Measurements from ENCODE around the gene CHST15. TPM values are rescaled to one million over a fixed set of nuclear protein-coding genes. Genes with fewer than 3 reads are reported as not detected.

Gene CHST15
- total and polyA plus RNA-seq, 2 of the 13 experiments (the other 11 are each of a cell fraction or from before 2014, with no cell fraction given): 1.4 to 94.7 TPM

DNA sequence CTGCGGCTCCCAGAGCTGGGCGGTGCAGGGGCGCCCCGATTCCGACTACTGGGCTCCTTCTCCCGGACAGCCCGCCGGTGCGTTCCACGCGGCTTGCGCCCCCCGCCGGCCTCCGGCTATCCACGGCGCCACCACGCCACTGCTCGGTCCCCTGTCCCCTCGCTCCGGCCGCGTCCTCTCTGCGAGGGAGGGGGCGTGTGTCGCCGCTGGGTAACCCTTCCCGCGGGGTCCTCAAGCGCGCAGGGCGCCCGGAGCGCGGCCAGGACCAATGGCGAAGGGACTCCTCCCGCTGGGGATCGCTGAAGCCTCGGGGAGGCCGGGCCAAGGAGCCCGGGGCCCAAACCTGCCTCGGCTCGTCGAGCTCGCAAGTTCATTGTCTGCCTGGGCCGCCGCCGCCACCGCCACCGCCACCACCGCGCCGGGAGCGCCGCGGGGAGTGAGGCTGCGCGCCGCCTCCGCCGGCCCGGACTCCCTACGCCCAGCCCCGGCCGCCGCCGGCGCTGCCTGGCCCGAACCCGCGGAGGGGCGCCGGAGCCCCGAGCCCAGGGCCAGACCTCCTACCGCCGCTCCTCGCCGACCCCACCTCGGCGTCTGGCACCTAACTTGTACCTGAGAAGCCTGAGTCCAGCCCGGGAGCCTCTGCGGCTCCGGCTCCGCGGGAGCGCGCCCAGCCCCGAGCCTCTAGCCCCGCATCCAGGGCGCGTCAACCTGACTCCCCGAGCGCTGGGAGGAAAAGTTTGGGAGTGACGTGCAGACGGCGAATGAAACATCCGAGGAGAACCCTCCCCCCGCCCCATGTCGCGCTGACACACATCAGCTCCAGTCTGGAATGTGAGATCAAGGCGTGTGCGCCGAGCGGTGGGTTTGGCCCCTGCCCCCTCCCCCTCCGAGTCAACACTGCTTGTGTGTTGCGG lies at the start of gene CHST15 (continued):
- TF ChIP-seq, protein P1, sequence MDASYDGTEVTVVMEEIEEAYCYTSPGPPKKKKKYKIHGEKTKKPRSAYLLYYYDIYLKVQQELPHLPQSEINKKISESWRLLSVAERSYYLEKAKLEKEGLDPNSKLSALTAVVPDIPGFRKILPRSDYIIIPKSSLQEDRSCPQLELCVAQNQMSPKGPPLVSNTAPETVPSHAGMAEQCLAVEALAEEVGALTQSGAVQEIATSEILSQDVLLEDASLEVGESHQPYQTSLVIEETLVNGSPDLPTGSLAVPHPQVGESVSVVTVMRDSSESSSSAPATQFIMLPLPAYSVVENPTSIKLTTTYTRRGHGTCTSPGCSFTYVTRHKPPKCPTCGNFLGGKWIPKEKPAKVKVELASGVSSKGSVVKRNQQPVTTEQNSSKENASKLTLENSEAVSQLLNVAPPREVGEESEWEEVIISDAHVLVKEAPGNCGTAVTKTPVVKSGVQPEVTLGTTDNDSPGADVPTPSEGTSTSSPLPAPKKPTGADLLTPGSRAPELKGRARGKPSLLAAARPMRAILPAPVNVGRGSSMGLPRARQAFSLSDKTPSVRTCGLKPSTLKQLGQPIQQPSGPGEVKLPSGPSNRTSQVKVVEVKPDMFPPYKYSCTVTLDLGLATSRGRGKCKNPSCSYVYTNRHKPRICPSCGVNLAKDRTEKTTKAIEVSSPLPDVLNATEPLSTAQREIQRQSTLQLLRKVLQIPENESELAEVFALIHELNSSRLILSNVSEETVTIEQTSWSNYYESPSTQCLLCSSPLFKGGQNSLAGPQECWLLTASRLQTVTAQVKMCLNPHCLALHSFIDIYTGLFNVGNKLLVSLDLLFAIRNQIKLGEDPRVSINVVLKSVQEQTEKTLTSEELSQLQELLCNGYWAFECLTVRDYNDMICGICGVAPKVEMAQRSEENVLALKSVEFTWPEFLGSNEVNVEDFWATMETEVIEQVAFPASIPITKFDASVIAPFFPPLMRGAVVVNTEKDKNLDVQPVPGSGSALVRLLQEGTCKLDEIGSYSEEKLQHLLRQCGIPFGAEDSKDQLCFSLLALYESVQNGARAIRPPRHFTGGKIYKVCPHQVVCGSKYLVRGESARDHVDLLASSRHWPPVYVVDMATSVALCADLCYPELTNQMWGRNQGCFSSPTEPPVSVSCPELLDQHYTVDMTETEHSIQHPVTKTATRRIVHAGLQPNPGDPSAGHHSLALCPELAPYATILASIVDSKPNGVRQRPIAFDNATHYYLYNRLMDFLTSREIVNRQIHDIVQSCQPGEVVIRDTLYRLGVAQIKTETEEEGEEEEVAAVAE (CRISPR knock-in tag; IDR thresholded peaks at IDR 0.05; ENCODE audit: borderline replicate concordance): no peak
- TF ChIP-seq MEIS1 (CRISPR knock-in tag; IDR thresholded peaks at IDR 0.05; ENCODE audit: borderline replicate concordance) (0 out of 2 replicates have a peak, but pooled peaks have one; percentile 23), ZNF264 (CRISPR knock-in tag; IDR thresholded peaks at IDR 0.05) (no peak), RFX1 (IDR thresholded peaks at IDR 0.05) (no peak), CREB1 (IDR thresholded peaks at IDR 0.05) (peak; percentile 63; the same call in 1 of the 2 replicates), CREB1 (CRISPR knock-in tag; IDR thresholded peaks at IDR 0.05) (no peak), ZNF367 (CRISPR knock-in tag; IDR thresholded peaks at IDR 0.05; ENCODE audit: borderline replicate concordance) (no peak), NR2C2 (CRISPR knock-in tag; IDR thresholded peaks at IDR 0.05; ENCODE audit: borderline replicate concordance) (no peak), SALL2 (CRISPR knock-in tag; IDR thresholded peaks at IDR 0.05) (no peak; the same call in 1 of the 2 replicates), ZNF614 (CRISPR knock-in tag; IDR thresholded peaks at IDR 0.05; ENCODE audit: borderline replicate concordance) (no peak), ZFP37 (CRISPR knock-in tag; IDR thresholded peaks at IDR 0.05; ENCODE audit: borderline replicate concordance) (no peak), KLF16 (CRISPR knock-in tag; IDR thresholded peaks at IDR 0.05) (no peak), CCAR2 (optimal IDR thresholded peaks at IDR 0.05; ENCODE audit: low read depth, low read length) (no peak), CHCHD3 (CRISPR knock-in tag; IDR thresholded peaks at IDR 0.05) (no peak), FOXA1 (IDR thresholded peaks at IDR 0.05) (no peak), FOXA1 (CRISPR knock-in tag; IDR thresholded peaks at IDR 0.05) (peak; percentile 80), HDAC1 (CRISPR knock-in tag; IDR thresholded peaks at IDR 0.05) (0 out of 2 replicates have a peak, but pooled peaks have one; percentile 38), HCFC1 (IDR thresholded peaks at IDR 0.05; ENCODE audit: low read depth, low read length) (no peak), NFATC3 (CRISPR knock-in tag; IDR thresholded peaks at IDR 0.05) (no peak), EZH2 (conservative IDR thresholded peaks at IDR 0.05; ENCODE audit: low read depth, low read length) (no peak)
- TF ChIP-seq, protein P2, sequence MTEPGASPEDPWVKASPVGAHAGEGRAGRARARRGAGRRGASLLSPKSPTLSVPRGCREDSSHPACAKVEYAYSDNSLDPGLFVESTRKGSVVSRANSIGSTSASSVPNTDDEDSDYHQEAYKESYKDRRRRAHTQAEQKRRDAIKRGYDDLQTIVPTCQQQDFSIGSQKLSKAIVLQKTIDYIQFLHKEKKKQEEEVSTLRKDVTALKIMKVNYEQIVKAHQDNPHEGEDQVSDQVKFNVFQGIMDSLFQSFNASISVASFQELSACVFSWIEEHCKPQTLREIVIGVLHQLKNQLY (CRISPR knock-in tag; IDR thresholded peaks at IDR 0.05): no peak
- TF ChIP-seq, protein P3, sequence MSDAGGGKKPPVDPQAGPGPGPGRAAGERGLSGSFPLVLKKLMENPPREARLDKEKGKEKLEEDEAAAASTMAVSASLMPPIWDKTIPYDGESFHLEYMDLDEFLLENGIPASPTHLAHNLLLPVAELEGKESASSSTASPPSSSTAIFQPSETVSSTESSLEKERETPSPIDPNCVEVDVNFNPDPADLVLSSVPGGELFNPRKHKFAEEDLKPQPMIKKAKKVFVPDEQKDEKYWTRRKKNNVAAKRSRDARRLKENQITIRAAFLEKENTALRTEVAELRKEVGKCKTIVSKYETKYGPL (CRISPR knock-in tag; IDR thresholded peaks at IDR 0.05): no peak
- TF ChIP-seq, protein P4, sequence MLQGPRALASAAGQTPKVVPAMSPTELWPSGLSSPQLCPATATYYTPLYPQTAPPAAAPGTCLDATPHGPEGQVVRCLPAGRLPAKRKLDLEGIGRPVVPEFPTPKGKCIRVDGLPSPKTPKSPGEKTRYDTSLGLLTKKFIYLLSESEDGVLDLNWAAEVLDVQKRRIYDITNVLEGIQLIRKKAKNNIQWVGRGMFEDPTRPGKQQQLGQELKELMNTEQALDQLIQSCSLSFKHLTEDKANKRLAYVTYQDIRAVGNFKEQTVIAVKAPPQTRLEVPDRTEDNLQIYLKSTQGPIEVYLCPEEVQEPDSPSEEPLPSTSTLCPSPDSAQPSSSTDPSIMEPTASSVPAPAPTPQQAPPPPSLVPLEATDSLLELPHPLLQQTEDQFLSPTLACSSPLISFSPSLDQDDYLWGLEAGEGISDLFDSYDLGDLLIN (CRISPR knock-in tag; IDR thresholded peaks at IDR 0.05; ENCODE audit: borderline replicate concordance): no peak

All from HepG2 (cell line).